Activated naive CD8-positive, alpha-beta T cell treated with anti-CD3 and anti-CD28 coated beads for 36 hours (primary cell): Measurements from ENCODE around the gene FILIP1. TPM values are rescaled to one million over a fixed set of nuclear protein-coding genes. Genes with fewer than 3 reads are reported as not detected.

Source experiments
- DNase-seq: peaks from one replicate; pipeline ENCODE4 v3.0.0; 2021
- H3K27ac Mint-ChIP-seq: one replicate; pipeline ENCODE4 v1.8.0; 2022; ENCODE audit warnings: mild to moderate bottlenecking, moderate library complexity, mixed read lengths
- H3K27me3 Mint-ChIP-seq: one replicate; pipeline ENCODE4 v1.8.0; 2022; ENCODE audit warnings: mild to moderate bottlenecking, mixed read lengths
- H3K36me3 Mint-ChIP-seq: one replicate; pipeline ENCODE4 v1.8.0; 2021; ENCODE audit warnings: mild to moderate bottlenecking, mixed read lengths
- H3K4me1 Mint-ChIP-seq: one replicate; pipeline ENCODE4 v1.8.0; 2021; ENCODE audit warnings: mixed read lengths
- H3K4me3 Mint-ChIP-seq: one replicate; pipeline ENCODE4 v1.8.0; 2022; ENCODE audit warnings: mild to moderate bottlenecking, moderate library complexity, mixed read lengths
- H3K9me3 Mint-ChIP-seq: one replicate; pipeline ENCODE4 v1.8.0; 2022; ENCODE audit warnings: mixed read lengths
- total RNA-seq, 2 experiments: library from RNA; stranded (reverse); gene quantifications; one replicate each; pipeline ENCODE4 v1.2.3, GENCODE V29; 2021

The FILIP1 gene
- total RNA-seq, 2 experiments from 2014 or later, result not detected

DNA sequence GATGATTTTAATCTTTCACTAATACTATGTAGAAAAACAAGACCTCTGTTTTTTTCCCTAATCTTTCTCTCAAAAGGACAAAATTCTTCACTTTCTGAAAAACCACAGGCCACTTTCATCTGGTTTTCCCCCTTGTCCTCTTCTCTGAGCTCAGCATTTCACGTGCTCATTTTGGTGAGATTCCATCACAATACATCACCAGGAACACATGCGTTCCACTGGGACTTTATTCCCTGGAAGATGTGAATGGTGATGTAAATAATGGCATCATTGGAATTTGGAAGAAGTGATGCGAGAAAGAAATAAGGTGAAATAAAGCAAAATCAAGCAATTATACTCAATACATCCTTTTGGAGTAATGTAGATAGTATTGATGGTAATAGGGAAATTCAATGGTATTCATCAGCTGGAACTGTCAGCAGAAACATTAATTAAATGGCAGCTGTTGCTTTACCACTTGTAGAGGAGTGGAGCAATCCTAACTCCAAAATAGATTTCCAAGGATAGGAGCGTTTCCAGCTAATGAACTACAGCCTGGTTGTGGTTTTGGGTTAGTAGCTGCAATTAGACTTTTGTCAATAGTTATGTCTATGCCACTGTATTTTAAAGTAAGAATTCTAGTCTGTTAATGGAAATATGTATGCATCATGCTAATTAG, 11.5 kb downstream of the FILIP1 start:
- DNase-seq, result no peak
- peaks cover 15% of the 10 kb centered on the region for H3K27me3 Mint-ChIP-seq
- no peaks in the 10 kb centered on the region for H3K9me3 Mint-ChIP-seq
- no peak overlapping the region for H3K27ac Mint-ChIP-seq
- no peaks in the 10 kb centered on the region for H3K4me1 Mint-ChIP-seq
- H3K36me3 Mint-ChIP-seq, result no peaks in the 10 kb centered on the region
- H3K4me3 Mint-ChIP-seq, result no peak overlapping the region

DNA sequence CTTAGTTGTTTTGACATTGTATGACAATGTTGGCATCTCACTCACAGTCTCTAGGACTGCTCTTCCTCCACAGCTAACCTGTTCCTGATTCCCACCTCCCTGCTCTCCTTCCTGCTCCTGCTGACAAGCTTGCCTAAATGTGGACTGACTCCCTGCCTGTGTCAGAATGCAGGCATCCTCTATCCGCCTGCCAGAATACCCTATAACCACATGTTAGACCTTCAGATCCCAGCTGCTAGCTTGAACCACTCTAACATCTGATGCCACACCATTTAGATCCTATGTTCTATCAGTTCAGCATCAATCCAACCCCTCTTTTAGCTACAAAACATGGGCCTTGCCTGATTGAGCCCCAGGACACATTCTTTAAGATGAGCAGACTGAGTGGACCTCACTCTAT, 12.2 kb downstream of the FILIP1 start:
- no peaks in the 10 kb centered on the region for H3K4me1 Mint-ChIP-seq
- DNase-seq, result no peak
- H3K36me3 Mint-ChIP-seq, result no peaks in the 10 kb centered on the region
- no peaks in the 10 kb centered on the region for H3K9me3 Mint-ChIP-seq
- H3K4me3 Mint-ChIP-seq, result no peak overlapping the region
- H3K27me3 Mint-ChIP-seq, result peaks cover 21% of the 10 kb centered on the region
- H3K27ac Mint-ChIP-seq, result no peak overlapping the region

DNA sequence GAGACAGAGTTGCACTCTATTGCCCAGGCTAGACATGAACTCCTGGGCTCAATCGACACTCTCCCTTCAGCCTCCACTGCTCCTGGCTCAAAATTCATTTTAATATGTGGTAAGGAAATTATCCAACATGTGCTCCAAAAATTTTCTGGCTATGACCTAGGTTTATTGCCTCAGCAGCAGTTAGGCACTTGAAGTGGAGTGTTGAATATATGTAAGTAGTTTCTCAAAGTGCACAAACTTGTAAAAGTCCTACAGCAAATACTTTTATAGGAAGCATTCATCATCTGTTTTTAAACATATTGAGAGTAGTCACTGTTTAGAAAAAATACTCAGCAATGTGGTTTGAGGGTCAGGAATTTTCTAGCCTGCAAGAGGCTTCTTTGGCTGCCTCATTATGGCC, 13.2 kb downstream of the FILIP1 start:
- H3K9me3 Mint-ChIP-seq, result no peaks in the 10 kb centered on the region

DNA sequence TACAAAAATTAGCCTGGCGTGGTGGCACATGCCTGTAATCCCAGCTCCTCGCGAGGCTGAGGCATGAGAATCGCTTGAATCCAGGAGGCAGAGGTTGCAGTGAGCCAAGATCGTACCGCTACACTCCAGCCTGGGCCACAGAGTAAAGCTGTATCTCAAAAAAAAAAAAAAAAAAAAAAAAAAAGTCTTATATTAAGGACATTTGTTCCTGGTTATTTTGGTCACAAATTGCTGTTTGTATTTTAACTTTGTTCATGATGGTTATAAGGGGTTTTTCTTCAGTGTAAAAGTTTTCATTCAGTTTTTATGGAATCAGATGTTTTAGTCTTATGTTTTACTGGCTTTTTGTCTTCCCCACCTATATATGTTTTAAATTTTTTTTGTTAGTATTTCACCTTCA, 13.9 kb downstream of the FILIP1 start:
- no peak for DNase-seq
- no peaks in the 10 kb centered on the region for H3K4me1 Mint-ChIP-seq
- H3K27me3 Mint-ChIP-seq, result peaks cover 30% of the 10 kb centered on the region
- no peaks in the 10 kb centered on the region for H3K9me3 Mint-ChIP-seq
- no peak overlapping the region for H3K4me3 Mint-ChIP-seq
- H3K36me3 Mint-ChIP-seq, result no peaks in the 10 kb centered on the region
- H3K27ac Mint-ChIP-seq, result no peak overlapping the region

More for the DNA sequence above, 13.2 kb downstream of the FILIP1 start:
- DNase-seq, result no peak
- Mint-ChIP-seq H3K4me1 (no peaks in the 10 kb centered on the region), H3K27me3 (peaks cover 27% of the 10 kb centered on the region), H3K4me3 (no peak overlapping the region), H3K27ac (no peak overlapping the region), H3K36me3 (no peaks in the 10 kb centered on the region)

DNA sequence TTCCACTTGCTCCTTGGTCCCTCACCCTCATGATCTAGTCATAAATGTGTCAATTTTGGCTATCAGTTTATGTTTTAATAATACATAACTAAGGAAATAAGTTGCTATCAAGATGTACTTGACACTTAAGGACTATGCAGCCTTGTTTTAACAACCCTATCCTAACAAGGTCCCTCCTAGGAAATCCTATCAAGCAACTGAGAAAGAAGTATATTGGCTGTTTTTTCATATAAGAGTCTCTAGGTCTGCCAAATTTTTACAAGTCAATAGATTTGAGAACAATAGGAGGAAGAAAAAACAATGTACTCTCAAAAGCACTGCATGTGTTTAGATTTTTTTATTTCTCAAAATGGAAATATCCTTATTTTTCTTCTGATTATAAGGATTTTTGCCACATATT, 14.7 kb downstream of the FILIP1 start:
- Mint-ChIP-seq H3K36me3 (no peaks in the 10 kb centered on the region), H3K4me3 (no peak overlapping the region), H3K9me3 (no peaks in the 10 kb centered on the region), H3K27ac (no peak overlapping the region), H3K4me1 (no peaks in the 10 kb centered on the region), H3K27me3 (peaks cover 29% of the 10 kb centered on the region)
- no peak for DNase-seq

GRCh38 chr6:75472885-75473284, 20.7 kb downstream of the FILIP1 start:
- no peak for DNase-seq
- H3K27me3 Mint-ChIP-seq, result peaks cover 27% of the 10 kb centered on the region
- H3K9me3 Mint-ChIP-seq, result peaks cover 2% of the 10 kb centered on the region
- H3K4me1 Mint-ChIP-seq, result no peaks in the 10 kb centered on the region
- no peak overlapping the region for H3K27ac Mint-ChIP-seq
- H3K4me3 Mint-ChIP-seq, result no peak overlapping the region
- no peaks in the 10 kb centered on the region for H3K36me3 Mint-ChIP-seq

DNA sequence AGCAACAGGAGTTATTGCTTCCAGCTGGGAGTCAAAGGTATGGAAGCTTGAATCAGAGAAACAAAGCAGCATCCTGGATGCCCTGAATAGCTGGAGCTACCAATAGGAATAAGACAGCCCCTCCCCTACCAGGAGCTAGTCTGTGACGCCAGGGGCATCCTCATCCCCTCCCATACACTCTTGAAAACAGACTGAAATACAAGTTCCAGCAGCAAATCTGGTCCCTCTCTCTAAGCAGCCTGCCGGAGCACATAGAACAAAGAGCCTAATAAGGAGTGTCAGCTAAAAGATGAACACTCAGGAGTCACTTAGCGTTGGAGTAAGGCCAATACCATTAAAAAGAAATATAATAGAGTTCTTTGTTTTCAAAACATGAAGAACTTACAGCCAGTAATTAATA, 25.6 kb downstream of the FILIP1 start:
- H3K4me1 Mint-ChIP-seq, result no peaks in the 10 kb centered on the region
- no peak for DNase-seq
- H3K27ac Mint-ChIP-seq, result no peak overlapping the region
- H3K9me3 Mint-ChIP-seq, result peaks cover 4% of the 10 kb centered on the region
- H3K27me3 Mint-ChIP-seq, result peaks cover 12% of the 10 kb centered on the region
- no peak overlapping the region for H3K4me3 Mint-ChIP-seq
- H3K36me3 Mint-ChIP-seq, result no peaks in the 10 kb centered on the region

DNA sequence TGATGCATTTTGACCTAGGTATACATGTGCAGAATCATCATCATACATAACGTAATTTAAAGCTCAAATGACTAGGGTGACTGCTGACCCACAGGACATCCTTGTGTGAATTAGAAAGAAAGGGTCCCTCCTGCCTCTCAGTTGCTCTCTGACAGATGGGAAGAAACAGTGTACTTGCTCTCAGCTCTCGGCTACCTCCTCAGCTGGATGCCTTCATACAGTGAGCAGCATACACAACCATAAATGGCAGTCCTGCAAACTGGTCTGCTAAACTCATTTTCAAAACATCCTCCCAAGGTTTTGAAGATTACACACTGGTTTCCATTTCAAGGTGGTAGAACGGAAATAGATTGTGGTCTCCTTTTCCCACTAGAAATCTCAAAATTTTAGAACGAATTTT, 26.3 kb downstream of the FILIP1 start:
- Mint-ChIP-seq H3K4me1 (no peaks in the 10 kb centered on the region), H3K36me3 (no peaks in the 10 kb centered on the region), H3K4me3 (no peak overlapping the region), H3K27me3 (peaks cover 9% of the 10 kb centered on the region), H3K9me3 (peaks cover 4% of the 10 kb centered on the region), H3K27ac (no peak overlapping the region)
- no peak for DNase-seq

DNA sequence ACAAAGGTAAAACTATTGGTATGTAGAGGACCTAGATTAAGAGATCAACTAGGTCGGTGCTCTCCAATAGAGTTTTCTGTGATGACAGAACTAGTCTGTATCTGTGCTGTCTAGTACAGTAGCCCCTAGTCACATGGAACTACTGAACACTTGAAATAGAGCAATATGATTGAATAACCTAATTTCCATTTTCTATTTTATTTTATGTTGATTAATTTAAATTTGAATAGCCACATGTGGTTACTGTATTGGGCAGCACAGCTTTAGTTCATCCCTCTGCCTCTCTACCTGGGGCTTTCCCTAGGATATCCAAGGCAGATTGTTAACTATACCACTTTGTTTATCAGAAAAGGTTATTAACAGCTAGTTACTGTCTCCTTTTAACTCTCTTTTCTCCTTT, 27.0 kb downstream of the FILIP1 start:
- Mint-ChIP-seq H3K36me3 (no peaks in the 10 kb centered on the region), H3K27ac (no peak overlapping the region), H3K4me3 (no peak overlapping the region), H3K9me3 (peaks cover 4% of the 10 kb centered on the region), H3K27me3 (peaks cover 9% of the 10 kb centered on the region), H3K4me1 (no peaks in the 10 kb centered on the region)
- DNase-seq, result no peak

DNA sequence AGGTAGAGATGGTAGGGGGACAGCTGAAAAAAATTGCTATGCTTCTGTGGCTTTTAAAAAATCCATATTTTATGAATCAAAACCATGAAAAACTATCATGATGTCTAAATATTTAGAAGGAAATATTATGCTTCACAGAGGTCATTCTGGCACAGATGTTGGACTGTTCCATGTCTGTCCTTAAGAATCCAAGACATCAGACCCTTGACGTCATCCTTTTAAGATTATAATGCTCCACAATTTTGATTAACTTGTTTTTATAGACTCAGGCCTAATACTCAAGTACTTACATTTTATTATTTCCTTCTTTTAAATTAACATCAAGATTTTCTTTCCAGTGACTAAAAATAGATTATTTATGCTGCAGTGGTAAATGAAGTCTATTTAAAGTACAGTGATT, 29.7 kb downstream of the FILIP1 start:
- Mint-ChIP-seq H3K9me3 (peaks cover 3% of the 10 kb centered on the region), H3K4me3 (no peak overlapping the region), H3K4me1 (no peaks in the 10 kb centered on the region), H3K36me3 (no peaks in the 10 kb centered on the region), H3K27me3 (peaks cover 5% of the 10 kb centered on the region), H3K27ac (no peak overlapping the region)
- no peak for DNase-seq

GRCh38 chr6:75463061-75463460, 30.5 kb downstream of the FILIP1 start:
- Mint-ChIP-seq H3K4me1 (no peaks in the 10 kb centered on the region), H3K9me3 (peaks cover 3% of the 10 kb centered on the region), H3K27me3 (peaks cover 5% of the 10 kb centered on the region), H3K4me3 (no peak overlapping the region), H3K36me3 (no peaks in the 10 kb centered on the region), H3K27ac (no peak overlapping the region)
- no peak for DNase-seq

DNA sequence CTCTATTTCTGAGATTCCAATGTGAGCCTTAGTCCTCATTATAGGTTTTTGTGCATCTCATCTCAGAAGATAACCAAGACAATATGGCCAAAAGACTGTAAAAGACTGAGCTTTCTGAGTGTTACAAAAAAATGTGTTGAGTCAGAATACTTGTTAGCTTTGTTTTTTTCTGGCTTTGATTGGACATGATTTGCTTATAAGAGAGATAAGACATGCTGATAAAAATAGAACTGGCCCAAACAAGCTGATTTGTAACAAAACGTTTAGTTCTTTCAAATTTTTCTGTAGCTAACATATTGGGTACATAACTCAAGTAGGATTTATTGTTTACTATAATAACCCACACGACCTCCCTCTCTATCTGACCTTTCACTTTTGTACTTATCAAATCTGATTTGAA, 32.9 kb downstream of the FILIP1 start:
- no peaks in the 10 kb centered on the region for H3K36me3 Mint-ChIP-seq
- H3K4me1 Mint-ChIP-seq, result no peaks in the 10 kb centered on the region
- no peak overlapping the region for H3K4me3 Mint-ChIP-seq
- no peaks in the 10 kb centered on the region for H3K9me3 Mint-ChIP-seq
- DNase-seq, result no peak
- H3K27me3 Mint-ChIP-seq, result peaks cover 7% of the 10 kb centered on the region
- H3K27ac Mint-ChIP-seq, result no peak overlapping the region

DNA sequence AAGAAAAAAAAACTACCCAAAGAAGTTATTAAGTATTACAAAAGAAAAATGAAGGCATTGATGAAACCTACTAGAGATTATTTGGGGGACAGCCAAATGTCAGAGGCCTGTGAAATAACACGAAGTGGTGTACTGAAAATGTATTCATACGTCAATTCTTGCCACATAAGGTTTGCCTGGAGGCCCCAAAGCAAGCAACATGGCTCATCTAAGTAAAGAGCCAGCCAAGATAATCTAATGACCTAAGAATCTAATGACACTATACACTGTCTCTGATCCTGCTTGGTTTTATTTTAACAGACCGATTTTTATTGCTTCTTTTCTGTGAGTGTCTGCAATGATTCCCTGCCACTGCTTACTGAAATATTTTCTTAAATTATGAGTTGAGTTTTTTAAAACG, 34.7 kb downstream of the FILIP1 start:
- Mint-ChIP-seq H3K9me3 (no peaks in the 10 kb centered on the region), H3K27me3 (peaks cover 14% of the 10 kb centered on the region), H3K4me1 (no peaks in the 10 kb centered on the region), H3K4me3 (no peak overlapping the region), H3K36me3 (no peaks in the 10 kb centered on the region), H3K27ac (no peak overlapping the region)
- no peak for DNase-seq

- no peak overlapping the region for H3K27ac Mint-ChIP-seq
- H3K9me3 Mint-ChIP-seq, result no peaks in the 10 kb centered on the region
- DNase-seq, result no peak
- H3K4me3 Mint-ChIP-seq, result no peak overlapping the region
- no peaks in the 10 kb centered on the region for H3K36me3 Mint-ChIP-seq
- H3K4me1 Mint-ChIP-seq, result no peaks in the 10 kb centered on the region
- H3K27me3 Mint-ChIP-seq, result peaks cover 11% of the 10 kb centered on the region
Measured at GRCh38 chr6:75450903-75451302, 42.7 kb downstream of the FILIP1 start.

DNA sequence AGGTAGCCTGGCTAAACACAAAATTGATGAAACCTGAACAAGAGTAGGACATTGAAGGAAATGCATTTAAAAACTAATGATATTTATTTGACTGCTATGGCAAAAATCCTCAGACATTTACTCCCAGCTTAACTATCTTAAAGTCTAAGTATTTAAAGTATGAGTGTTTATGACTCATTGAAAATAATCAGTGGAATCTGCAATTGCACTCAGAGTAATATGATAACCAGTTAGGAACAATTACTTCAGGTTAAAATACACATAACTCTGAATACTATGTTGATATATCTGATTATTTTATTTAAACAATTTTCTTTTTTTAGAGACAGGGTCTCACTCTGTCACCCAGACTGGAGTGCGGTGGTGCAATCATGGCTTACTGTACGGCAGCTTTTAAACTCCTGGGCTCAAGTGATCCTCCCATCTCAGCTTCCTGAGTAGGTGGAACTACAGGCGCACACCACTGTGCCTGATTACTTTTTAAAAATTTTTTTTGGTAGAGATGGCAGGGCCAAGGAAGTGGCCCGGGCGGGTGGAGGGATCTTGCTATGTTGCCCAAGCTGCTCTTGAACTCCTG, 43.9 kb downstream of the FILIP1 start:
- H3K36me3 Mint-ChIP-seq, result no peaks in the 10 kb centered on the region
- no peak for DNase-seq
- no peaks in the 10 kb centered on the region for H3K4me1 Mint-ChIP-seq

DNA sequence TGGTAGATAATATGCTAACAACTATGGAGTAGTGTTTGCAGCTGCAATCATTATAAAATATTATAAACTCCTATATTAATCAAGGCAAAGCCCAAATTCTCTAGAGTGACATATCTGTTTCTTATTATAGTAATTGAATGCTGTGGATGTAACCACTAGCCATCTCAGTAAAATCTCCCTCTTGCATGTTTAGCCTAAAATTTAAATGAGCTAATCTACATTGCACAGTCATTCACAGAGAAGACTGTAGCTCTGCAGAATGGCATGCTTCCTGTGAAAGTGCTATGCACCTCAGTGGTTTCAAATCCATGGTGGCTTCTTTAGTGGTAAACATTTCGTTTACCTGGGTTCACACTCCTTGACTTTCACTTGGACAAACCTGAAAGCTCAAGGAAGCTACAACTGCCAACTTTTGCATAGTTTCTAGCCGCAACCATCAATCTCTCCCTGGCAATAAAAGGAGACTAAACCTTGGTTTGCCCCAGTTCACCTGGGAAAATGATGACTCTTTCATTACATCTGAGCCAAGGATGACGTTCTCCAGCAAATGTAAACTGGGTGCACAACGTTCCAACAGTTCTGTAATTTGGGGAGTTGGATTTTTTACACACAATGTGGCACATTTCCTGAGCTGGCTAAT, 47.2 kb downstream of the FILIP1 start:
- Mint-ChIP-seq H3K9me3 (no peaks in the 10 kb centered on the region), H3K27ac (no peak overlapping the region), H3K4me3 (no peak overlapping the region), H3K4me1 (no peaks in the 10 kb centered on the region), H3K27me3 (peaks cover 5% of the 10 kb centered on the region), H3K36me3 (no peaks in the 10 kb centered on the region)
- DNase-seq, result no peak

More for the DNA sequence above, 43.9 kb downstream of the FILIP1 start:
- Mint-ChIP-seq H3K4me3 (no peak overlapping the region), H3K9me3 (no peaks in the 10 kb centered on the region), H3K27ac (no peak overlapping the region), H3K27me3 (peaks cover 5% of the 10 kb centered on the region)
